GM12801 (cell line): ENCODE data around the gene NEFH.

Experiments used
- TF ChIP-seq, protein P1 (sequence below): IDR thresholded peaks from one replicate; pipeline ENCODE4 v1.5.1; 2011; ENCODE audit warnings: control low read depth; ENCODE audit not compliant: insufficient read length; ENCODE audit errors: extremely low read depth

NEFH gene

DNA sequence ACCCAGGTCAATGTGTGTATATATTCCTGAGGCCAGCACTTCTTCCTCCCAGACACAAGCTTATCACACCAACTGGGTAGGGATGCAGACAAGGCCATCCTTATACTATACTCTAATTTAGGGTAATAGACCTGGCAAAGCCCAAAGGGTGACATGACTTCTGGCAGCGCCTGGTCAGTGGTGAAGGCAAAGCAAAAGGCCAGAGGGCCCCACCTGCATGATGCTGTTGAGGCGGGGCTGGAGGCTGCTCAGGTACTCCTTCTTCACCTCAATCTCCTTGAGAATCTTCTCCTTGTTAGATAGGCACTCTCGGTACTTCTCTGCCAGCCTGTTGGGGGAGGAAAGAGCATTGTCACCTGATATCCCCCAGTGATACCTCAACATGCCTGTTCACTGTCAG, 56.4 kb downstream of the NEFH start:
- TF ChIP-seq, protein P1, sequence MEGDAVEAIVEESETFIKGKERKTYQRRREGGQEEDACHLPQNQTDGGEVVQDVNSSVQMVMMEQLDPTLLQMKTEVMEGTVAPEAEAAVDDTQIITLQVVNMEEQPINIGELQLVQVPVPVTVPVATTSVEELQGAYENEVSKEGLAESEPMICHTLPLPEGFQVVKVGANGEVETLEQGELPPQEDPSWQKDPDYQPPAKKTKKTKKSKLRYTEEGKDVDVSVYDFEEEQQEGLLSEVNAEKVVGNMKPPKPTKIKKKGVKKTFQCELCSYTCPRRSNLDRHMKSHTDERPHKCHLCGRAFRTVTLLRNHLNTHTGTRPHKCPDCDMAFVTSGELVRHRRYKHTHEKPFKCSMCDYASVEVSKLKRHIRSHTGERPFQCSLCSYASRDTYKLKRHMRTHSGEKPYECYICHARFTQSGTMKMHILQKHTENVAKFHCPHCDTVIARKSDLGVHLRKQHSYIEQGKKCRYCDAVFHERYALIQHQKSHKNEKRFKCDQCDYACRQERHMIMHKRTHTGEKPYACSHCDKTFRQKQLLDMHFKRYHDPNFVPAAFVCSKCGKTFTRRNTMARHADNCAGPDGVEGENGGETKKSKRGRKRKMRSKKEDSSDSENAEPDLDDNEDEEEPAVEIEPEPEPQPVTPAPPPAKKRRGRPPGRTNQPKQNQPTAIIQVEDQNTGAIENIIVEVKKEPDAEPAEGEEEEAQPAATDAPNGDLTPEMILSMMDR, result no peak

DNA sequence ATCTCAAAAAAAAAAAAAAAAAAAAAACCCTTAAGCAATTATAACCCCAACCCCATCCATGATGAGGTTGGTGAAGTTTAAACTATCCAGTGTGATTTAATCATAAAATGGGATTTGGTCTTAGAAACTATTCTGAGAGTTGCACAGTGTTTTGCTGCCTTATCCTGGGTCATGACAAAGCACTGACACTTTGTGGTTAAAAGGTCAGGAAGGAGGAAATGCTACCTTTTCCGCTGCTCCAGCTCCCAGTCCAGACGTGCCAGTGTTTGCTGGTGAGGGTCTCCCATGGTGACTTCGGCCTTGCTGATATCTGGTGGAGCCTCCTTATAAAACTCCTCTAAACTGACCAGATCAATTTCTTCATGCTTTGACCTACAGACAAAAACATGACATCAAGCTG, 59.1 kb downstream of the NEFH start:
- TF ChIP-seq, protein P1, result no peak
